HepG2 (cell line): ENCODE results near the gene SMIM22. TPM values are rescaled to one million over a fixed set of nuclear protein-coding genes. Genes with fewer than 3 reads are reported as not detected.

Experiments
- ARHGAP35 ChIP-seq: sonication (generic); formaldehyde crosslinking; IDR thresholded peaks from 2 replicates; pipeline ENCODE4 v1.9.0; 2022; ENCODE audit warnings: mild to moderate bottlenecking, inconsistent platforms, moderate library complexity, missing genetic modification reagents, borderline replicate concordance
- BRCA1 ChIP-seq: sonication (generic); formaldehyde crosslinking; IDR thresholded peaks from 2 replicates; pipeline ENCODE4 v1.4.0; 2020; ENCODE audit warnings: missing genetic modification reagents
- HDAC2 ChIP-seq: sonication (generic); formaldehyde crosslinking; IDR thresholded peaks from 2 replicates; pipeline ENCODE4 v1.4.0; 2020; ENCODE audit warnings: missing genetic modification reagents
- HHEX ChIP-seq: IDR thresholded peaks from 2 replicates; pipeline ENCODE4 v1.6.1; 2016; ENCODE audit warnings: control low read depth
- HOXA5 ChIP-seq: sonication (generic); formaldehyde crosslinking; IDR thresholded peaks from 2 replicates; pipeline ENCODE4 v1.4.0; 2020; ENCODE audit warnings: missing genetic modification reagents
- MIER2 ChIP-seq: IDR thresholded peaks from 2 replicates; pipeline ENCODE4 v1.6.1; 2016; ENCODE audit warnings: missing biosample characterization, missing genetic modification reagents
- MIER3 ChIP-seq: IDR thresholded peaks from 2 replicates; pipeline ENCODE4 v1.6.1; 2016; ENCODE audit warnings: missing compliant biosample characterization, borderline replicate concordance
- MXD4 ChIP-seq: IDR thresholded peaks from 2 replicates; pipeline ENCODE4 v1.6.1; 2016; ENCODE audit warnings: mild to moderate bottlenecking, missing biosample characterization, missing genetic modification reagents
- NBN ChIP-seq: fragments of 450-650 bp; conservative IDR thresholded peaks from 2 replicates; pipeline ENCODE4 v1.6.1; 2017
- NFRKB ChIP-seq: fragments of 450-650 bp; IDR thresholded peaks from 2 replicates; pipeline ENCODE4 v1.6.1; 2017
- POLR2A ChIP-seq, 2 experiments: IDR thresholded peaks; 2 replicates each; pipeline ENCODE4 v1.6.1; 2011; ENCODE audit warnings: low read depth in 2 of 2, low read length in 2 of 2, mild to moderate bottlenecking in 1 of 2, moderate library complexity in 1 of 2; ENCODE audit not compliant: insufficient read depth in 1 of 2
- RFX3 ChIP-seq: IDR thresholded peaks from 2 replicates; pipeline ENCODE4 v1.6.1; 2016; ENCODE audit warnings: missing biosample characterization, missing genetic modification reagents
- SP5 ChIP-seq: IDR thresholded peaks from 2 replicates; pipeline ENCODE4 v1.6.1; 2016; ENCODE audit warnings: low read depth, borderline replicate concordance
- ZIK1 ChIP-seq: sonication (generic); formaldehyde crosslinking; IDR thresholded peaks from 2 replicates; pipeline ENCODE4 v1.5.0; 2020; ENCODE audit warnings: mild to moderate bottlenecking, low read depth, missing genetic modification reagents, borderline replicate concordance
- ZNF33B ChIP-seq: sonication (generic); formaldehyde crosslinking; IDR thresholded peaks from 2 replicates; pipeline ENCODE4 v1.5.1; 2020; ENCODE audit warnings: mild to moderate bottlenecking, missing genetic modification reagents
- ZNF652 ChIP-seq: IDR thresholded peaks from 2 replicates; pipeline ENCODE4 v1.6.1; 2016; ENCODE audit warnings: low read depth, borderline replicate concordance
- polyA plus RNA-seq, 8 experiments: library from polyadenylated mRNA; depleted of rRNA in 3 of 8; stranded (reverse) in 7 of 8; unstranded in 1 of 8; fragments of >200 nt; fragmentation: Illumina TruSeq in 4 of 8; extraction: Trizol in 4 of 8; gene quantifications; 2 replicates each; pipeline versions ENCODE4 v1.2.1 to v1.2.3, GENCODE V29; 2011 to 2016; ENCODE audit warnings: low read depth in 4 of 8, missing spikeins in 1 of 8, mixed read lengths in 1 of 8; ENCODE audit not compliant: insufficient read depth in 1 of 8
- total RNA-seq, 5 experiments: library from RNA; depleted of rRNA; stranded (reverse); fragments of >200 nt; fragmentation: Illumina TruSeq; extraction: Trizol; gene quantifications; 2 replicates each; pipeline ENCODE4 v1.2.3, GENCODE V29; 2016; ENCODE audit warnings: low read depth in 1 of 5
- TF ChIP-seq, protein P1 (sequence below): sonication (generic); formaldehyde crosslinking; IDR thresholded peaks from one replicate; pipeline ENCODE4 v1.5.1; 2020; ENCODE audit warnings: mild to moderate bottlenecking, missing genetic modification reagents; ENCODE audit errors: not compliant biosample characterization
- TF ChIP-seq, protein P2 (sequence below): sonication (generic); formaldehyde crosslinking; IDR thresholded peaks from 2 replicates; pipeline ENCODE4 v1.4.0; 2020; ENCODE audit warnings: missing genetic modification reagents
- TF ChIP-seq, protein P3 (sequence below): sonication (generic); formaldehyde crosslinking; IDR thresholded peaks from 2 replicates; pipeline ENCODE4 v1.4.0; 2020; ENCODE audit warnings: missing genetic modification reagents, borderline replicate concordance

SMIM22 gene
- total and polyA plus RNA-seq, 2 of the 13 experiments (the other 11 are each of a cell fraction or from before 2014, with no cell fraction given): not detected

DNA sequence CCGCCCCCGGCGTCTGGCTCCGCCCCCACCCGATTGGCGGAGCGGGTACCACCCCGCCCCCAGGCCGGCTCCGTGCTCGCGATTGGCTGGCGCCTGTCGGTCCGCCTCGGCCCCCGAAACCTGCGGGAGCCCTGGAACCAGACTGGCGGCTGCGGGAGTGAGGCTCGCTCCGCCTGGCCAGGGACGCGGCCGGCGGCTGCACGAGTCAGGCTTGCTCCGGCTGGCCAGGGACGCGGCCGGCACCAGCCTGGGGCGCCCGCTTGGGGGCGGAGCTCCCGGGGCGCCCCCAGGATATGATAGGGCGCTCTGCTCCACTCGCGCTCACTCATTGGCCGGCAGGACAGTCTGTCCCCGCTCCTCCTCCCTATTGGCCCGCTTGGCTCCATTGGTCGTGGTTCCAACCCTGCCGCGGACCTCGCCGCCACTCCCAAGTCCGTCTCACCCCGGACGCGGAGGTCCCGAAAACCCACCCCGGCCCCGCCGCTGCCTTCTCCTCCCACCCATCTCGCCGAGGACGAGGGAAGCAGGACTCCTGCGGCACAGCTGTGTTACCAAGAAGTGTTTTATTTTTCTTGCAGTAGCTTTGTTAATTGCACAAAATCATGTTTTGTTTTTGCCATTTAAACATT, 7.6 kb downstream of the SMIM22 start (continued):
- TF ChIP-seq, protein P1, sequence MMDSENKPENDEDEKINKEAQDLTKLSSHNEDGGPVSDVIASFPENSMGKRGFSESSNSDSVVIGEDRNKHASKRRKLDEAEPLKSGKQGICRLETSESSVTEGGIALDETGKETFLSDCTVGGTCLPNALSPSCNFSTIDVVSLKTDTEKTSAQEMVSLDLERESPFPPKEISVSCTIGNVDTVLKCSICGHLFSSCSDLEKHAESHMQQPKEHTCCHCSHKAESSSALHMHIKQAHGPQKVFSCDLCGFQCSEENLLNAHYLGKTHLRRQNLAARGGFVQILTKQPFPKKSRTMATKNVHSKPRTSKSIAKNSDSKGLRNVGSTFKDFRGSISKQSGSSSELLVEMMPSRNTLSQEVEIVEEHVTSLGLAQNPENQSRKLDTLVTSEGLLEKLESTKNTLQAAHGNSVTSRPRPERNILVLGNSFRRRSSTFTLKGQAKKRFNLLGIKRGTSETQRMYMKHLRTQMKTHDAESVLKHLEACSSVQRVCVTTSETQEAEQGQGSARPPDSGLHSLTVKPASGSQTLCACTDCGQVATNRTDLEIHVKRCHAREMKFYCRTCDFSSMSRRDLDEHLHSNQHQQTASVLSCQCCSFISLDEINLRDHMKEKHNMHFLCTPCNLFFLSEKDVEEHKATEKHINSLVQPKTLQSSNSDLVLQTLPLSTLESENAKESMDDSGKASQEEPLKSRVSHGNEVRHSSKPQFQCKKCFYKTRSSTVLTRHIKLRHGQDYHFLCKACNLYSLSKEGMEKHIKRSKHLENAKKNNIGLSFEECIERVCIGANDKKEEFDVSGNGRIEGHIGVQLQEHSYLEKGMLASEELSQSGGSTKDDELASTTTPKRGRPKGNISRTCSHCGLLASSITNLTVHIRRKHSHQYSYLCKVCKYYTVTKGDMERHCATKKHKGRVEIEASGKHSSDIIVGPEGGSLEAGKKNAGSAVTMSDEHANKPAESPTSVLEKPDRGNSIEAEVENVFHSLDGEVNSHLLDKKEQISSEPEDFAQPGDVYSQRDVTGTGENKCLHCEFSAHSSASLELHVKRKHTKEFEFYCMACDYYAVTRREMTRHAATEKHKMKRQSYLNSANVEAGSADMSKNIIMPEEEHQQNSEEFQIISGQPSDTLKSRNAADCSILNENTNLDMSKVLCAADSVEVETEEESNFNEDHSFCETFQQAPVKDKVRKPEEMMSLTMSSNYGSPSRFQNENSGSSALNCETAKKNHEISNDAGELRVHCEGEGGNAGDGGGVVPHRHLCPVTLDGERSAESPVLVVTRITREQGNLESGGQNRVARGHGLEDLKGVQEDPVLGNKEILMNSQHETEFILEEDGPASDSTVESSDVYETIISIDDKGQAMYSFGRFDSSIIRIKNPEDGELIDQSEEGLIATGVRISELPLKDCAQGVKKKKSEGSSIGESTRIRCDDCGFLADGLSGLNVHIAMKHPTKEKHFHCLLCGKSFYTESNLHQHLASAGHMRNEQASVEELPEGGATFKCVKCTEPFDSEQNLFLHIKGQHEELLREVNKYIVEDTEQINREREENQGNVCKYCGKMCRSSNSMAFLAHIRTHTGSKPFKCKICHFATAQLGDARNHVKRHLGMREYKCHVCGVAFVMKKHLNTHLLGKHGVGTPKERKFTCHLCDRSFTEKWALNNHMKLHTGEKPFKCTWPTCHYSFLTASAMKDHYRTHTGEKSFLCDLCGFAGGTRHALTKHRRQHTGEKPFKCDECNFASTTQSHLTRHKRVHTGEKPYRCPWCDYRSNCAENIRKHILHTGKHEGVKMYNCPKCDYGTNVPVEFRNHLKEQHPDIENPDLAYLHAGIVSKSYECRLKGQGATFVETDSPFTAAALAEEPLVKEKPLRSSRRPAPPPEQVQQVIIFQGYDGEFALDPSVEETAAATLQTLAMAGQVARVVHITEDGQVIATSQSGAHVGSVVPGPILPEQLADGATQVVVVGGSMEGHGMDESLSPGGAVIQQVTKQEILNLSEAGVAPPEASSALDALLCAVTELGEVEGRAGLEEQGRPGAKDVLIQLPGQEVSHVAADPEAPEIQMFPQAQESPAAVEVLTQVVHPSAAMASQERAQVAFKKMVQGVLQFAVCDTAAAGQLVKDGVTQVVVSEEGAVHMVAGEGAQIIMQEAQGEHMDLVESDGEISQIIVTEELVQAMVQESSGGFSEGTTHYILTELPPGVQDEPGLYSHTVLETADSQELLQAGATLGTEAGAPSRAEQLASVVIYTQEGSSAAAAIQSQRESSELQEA (CRISPR knock-in tag): no peak
- TF ChIP-seq ZIK1 (CRISPR knock-in tag) (no peak), ARHGAP35 (CRISPR knock-in tag) (no peak), ZNF33B (CRISPR knock-in tag) (no peak), HDAC2 (CRISPR knock-in tag) (no peak), NFRKB (no peak), HOXA5 (no peak), MXD4 (CRISPR knock-in tag) (peak; percentile 34; the same call in 1 of the 2 replicates), POLR2A (IDR thresholded peaks at IDR 0.05; ENCODE audit: insufficient read depth in 1 of 2, low read depth in 2 of 2, low read length in 2 of 2) (peak in 1 of 2 experiments; percentile 42; a peak in 1 of 4 replicates), BRCA1 (CRISPR knock-in tag) (no peak), ZNF652 (CRISPR knock-in tag) (no peak), NBN (no peak), RFX3 (CRISPR knock-in tag) (no peak), HHEX (CRISPR knock-in tag) (no peak), MIER2 (CRISPR knock-in tag) (no peak), SP5 (0 out of 2 replicates have a peak, but pooled peaks have one; percentile 9), MIER3 (CRISPR knock-in tag) (peak; percentile 51; the same call in 1 of the 2 replicates)
- TF ChIP-seq, protein P2, sequence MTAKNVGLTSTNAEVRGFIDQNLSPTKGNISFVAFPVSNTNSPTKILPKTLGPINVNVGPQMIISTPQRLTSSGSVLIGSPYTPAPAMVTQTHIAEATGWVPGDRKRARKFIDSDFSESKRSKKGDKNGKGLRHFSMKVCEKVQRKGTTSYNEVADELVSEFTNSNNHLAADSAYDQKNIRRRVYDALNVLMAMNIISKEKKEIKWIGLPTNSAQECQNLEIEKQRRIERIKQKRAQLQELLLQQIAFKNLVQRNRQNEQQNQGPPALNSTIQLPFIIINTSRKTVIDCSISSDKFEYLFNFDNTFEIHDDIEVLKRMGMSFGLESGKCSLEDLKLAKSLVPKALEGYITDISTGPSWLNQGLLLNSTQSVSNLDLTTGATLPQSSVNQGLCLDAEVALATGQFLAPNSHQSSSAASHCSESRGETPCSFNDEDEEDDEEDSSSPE: no peak; the same call in 1 of the 2 replicates
- TF ChIP-seq, protein P3, sequence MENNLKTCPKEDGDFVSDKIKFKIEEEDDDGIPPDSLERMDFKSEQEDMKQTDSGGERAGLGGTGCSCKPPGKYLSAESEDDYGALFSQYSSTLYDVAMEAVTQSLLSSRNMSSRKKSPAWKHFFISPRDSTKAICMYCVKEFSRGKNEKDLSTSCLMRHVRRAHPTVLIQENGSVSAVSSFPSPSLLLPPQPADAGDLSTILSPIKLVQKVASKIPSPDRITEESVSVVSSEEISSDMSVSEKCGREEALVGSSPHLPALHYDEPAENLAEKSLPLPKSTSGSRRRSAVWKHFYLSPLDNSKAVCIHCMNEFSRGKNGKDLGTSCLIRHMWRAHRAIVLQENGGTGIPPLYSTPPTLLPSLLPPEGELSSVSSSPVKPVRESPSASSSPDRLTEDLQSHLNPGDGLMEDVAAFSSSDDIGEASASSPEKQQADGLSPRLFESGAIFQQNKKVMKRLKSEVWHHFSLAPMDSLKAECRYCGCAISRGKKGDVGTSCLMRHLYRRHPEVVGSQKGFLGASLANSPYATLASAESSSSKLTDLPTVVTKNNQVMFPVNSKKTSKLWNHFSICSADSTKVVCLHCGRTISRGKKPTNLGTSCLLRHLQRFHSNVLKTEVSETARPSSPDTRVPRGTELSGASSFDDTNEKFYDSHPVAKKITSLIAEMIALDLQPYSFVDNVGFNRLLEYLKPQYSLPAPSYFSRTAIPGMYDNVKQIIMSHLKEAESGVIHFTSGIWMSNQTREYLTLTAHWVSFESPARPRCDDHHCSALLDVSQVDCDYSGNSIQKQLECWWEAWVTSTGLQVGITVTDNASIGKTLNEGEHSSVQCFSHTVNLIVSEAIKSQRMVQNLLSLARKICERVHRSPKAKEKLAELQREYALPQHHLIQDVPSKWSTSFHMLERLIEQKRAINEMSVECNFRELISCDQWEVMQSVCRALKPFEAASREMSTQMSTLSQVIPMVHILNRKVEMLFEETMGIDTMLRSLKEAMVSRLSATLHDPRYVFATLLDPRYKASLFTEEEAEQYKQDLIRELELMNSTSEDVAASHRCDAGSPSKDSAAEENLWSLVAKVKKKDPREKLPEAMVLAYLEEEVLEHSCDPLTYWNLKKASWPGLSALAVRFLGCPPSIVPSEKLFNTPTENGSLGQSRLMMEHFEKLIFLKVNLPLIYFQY (CRISPR knock-in tag): peak; percentile 60; the same call in 1 of the 2 replicates
